ENCODE measurements around the gene EGFL7. TPM values are rescaled to one million over a fixed set of nuclear protein-coding genes. Genes with fewer than 3 reads are reported as not detected.

EGFL7 gene
- polyA plus RNA-seq, 3 donors = 1.3 to 2.8 (median 2.2) TPM

- H3K36me3 ChIP-seq (replicated peaks in 1 of 2; ENCODE audit: control insufficient read depth in 1 of 2, insufficient read depth in 2 of 2, low read length in 2 of 2) = no peaks in the 10 kb centered on the region
- H3K4me3 ChIP-seq (replicated peaks in 1 of 3; ENCODE audit: low read depth in 2 of 3, low read length in 3 of 3) = peak overlapping the region in 1 of 3 experiments; percentile 28
- peaks cover 0 to 4% of the 10 kb centered on the region in 2 donors for H3K36me3 Mint-ChIP-seq
- WGBS (ENCODE audit: insufficient coverage) = 7% methylated on average over 14 of the region's 18 CpGs
- H3K79me2 ChIP-seq (ENCODE audit: insufficient read depth, low read length) = no peaks in the 10 kb centered on the region
- peak overlapping the region in 1 of 2 donors; percentile 72 for H3K4me3 Mint-ChIP-seq
- H3K4me1 ChIP-seq (ENCODE audit: control insufficient read depth in 1 of 2, insufficient read depth in 2 of 2, low read length in 2 of 2) = peaks cover 28% of the 10 kb centered on the region in 2 donors
- no peak overlapping the region for H3K9ac ChIP-seq (ENCODE audit: insufficient read depth, low read length, poor library complexity, severe bottlenecking)
- no peaks in the 10 kb centered on the region for H4K20me1 ChIP-seq (ENCODE audit: insufficient read depth, low read length)
- H3K27me3 Mint-ChIP-seq (ENCODE audit: low read depth in 3 of 3) = peaks cover 54 to 81% (median 79%) of the 10 kb centered on the region in 3 donors
- H3K27ac ChIP-seq (ENCODE audit: low read depth in 1 of 2, low read length in 2 of 2) = no peak overlapping the region
- H3K9me3 ChIP-seq (replicated peaks in 1 of 2; ENCODE audit: control insufficient read depth in 1 of 2, insufficient read depth in 1 of 2, low read length in 2 of 2) = peaks cover 0 to 13% of the 10 kb centered on the region in 2 donors
- H3K27me3 ChIP-seq (ENCODE audit: control insufficient read depth in 2 of 2, insufficient read depth in 2 of 2, low read length in 2 of 2) = peaks cover 34 to 74% of the 10 kb centered on the region in 2 donors
- no peak for TF ChIP-seq CTCF (IDR thresholded peaks at IDR 0.05)
- no peak overlapping the region for H3K27ac Mint-ChIP-seq
- peaks cover 34% of the 10 kb centered on the region for H3K4me1 Mint-ChIP-seq
- H3K4me2 ChIP-seq (replicated peaks; ENCODE audit: extremely low read depth, low read length, poor library complexity, severe bottlenecking) = peak overlapping the region; percentile 58
- intact Hi-C loops (cut with micrococcal nuclease) = no loop called here
- DNase-seq = peak in 1 of 3 donors; percentile 29
- H3K9me3 Mint-ChIP-seq = peaks cover 0 to 8% (median 2%) of the 10 kb centered on the region in 7 donors
- no peak overlapping the region for H2AFZ ChIP-seq (ENCODE audit: insufficient read depth, low read depth, low read length, poor library complexity, severe bottlenecking)
Measured at GRCh38 chr9:136655536-136656182, 7.1 kb upstream of the EGFL7 start.

- peaks cover 0 to 13% of the 10 kb centered on the region in 2 donors for H3K9me3 ChIP-seq (replicated peaks in 1 of 2; ENCODE audit: control insufficient read depth in 1 of 2, insufficient read depth in 1 of 2, low read length in 2 of 2)
- H3K4me3 ChIP-seq (replicated peaks in 1 of 3; ENCODE audit: low read depth in 2 of 3, low read length in 3 of 3) = peak overlapping the region in 1 of 3 experiments; percentile 28
- H3K9ac ChIP-seq (ENCODE audit: insufficient read depth, low read length, poor library complexity, severe bottlenecking) = peak overlapping the region; percentile 15
- H3K27ac ChIP-seq (ENCODE audit: low read depth in 1 of 2, low read length in 2 of 2) = no peak overlapping the region
- peak overlapping the region in 1 of 2 donors; percentile 72 for H3K4me3 Mint-ChIP-seq
- H3K4me2 ChIP-seq (replicated peaks; ENCODE audit: extremely low read depth, low read length, poor library complexity, severe bottlenecking) = peak overlapping the region; percentile 58
- no peaks in the 10 kb centered on the region for H4K20me1 ChIP-seq (ENCODE audit: insufficient read depth, low read length)
- peaks cover 0 to 4% of the 10 kb centered on the region in 2 donors for H3K36me3 Mint-ChIP-seq
- peaks cover 23% of the 10 kb centered on the region in 2 donors for H3K4me1 ChIP-seq (ENCODE audit: control insufficient read depth in 1 of 2, insufficient read depth in 2 of 2, low read length in 2 of 2)
- WGBS (ENCODE audit: insufficient coverage) = 3% methylated on average over 8 of the region's 11 CpGs
- intact Hi-C loops (cut with micrococcal nuclease) = no loop called here
- no peak for DNase-seq
- no peak for TF ChIP-seq CTCF (IDR thresholded peaks at IDR 0.05)
- H3K27me3 Mint-ChIP-seq (ENCODE audit: low read depth in 3 of 3) = peaks cover 60 to 86% (median 85%) of the 10 kb centered on the region in 3 donors
- no peak overlapping the region for H3K27ac Mint-ChIP-seq
- H3K4me1 Mint-ChIP-seq = peaks cover 30% of the 10 kb centered on the region
- H3K36me3 ChIP-seq (replicated peaks in 1 of 2; ENCODE audit: control insufficient read depth in 1 of 2, insufficient read depth in 2 of 2, low read length in 2 of 2) = no peaks in the 10 kb centered on the region
- H2AFZ ChIP-seq (ENCODE audit: insufficient read depth, low read depth, low read length, poor library complexity, severe bottlenecking) = peak overlapping the region; percentile 72
- H3K79me2 ChIP-seq (ENCODE audit: insufficient read depth, low read length) = no peaks in the 10 kb centered on the region
- H3K27me3 ChIP-seq (ENCODE audit: control insufficient read depth in 2 of 2, insufficient read depth in 2 of 2, low read length in 2 of 2) = peaks cover 34 to 80% of the 10 kb centered on the region in 2 donors
- H3K9me3 Mint-ChIP-seq = peaks cover 0 to 8% (median 2%) of the 10 kb centered on the region in 7 donors
Measured at GRCh38 chr9:136656183-136656738, 6.5 kb upstream of the EGFL7 start.
